IMR-90 (cell line): ENCODE results near the gene TGFB3. TPM values are rescaled to one million over a fixed set of nuclear protein-coding genes. Genes with fewer than 3 reads are reported as not detected.

Experiments
- ATAC-seq: fragments of 200-7000 bp; cut with Tn5 transposase; 2 replicates; pipeline ENCODE4 v1.9.1; 2020; ENCODE audit warnings: low read depth, mild to moderate bottlenecking, moderate library complexity
- BruUV-seq: library from RNA; stranded (reverse); fragments of 400-500 nt; replicated peaks from 2 replicates; lab custom pipeline; 2021; lab: Mats Ljungman, UMichigan
- CTCF ChIA-PET: fragments of 300-600 bp; formaldehyde crosslinking; extraction: SDS; loops from one replicate; lab custom pipeline; 2021; ENCODE audit warnings: antibody characterized with exemption; lab: Yijun Ruan, JAX
- POLR2A ChIA-PET: fragments of 300-600 bp; sonication (Branson Sonifier 250); formaldehyde crosslinking; loops from one replicate; lab custom pipeline; 2022; ENCODE audit warnings: antibody characterized with exemption; ENCODE audit not compliant: unreplicated experiment; lab: Charles Lee
- DNase-seq: peaks from one replicate; pipeline ENCODE4 v3.0.0; 2013
- H2AFZ ChIP-seq: replicated peaks from 2 replicates; pipeline ENCODE3; 2013; ENCODE audit warnings: low read length, mild to moderate bottlenecking; ENCODE audit not compliant: poor library complexity
- H2AK5ac ChIP-seq: 2 replicates; pipeline ENCODE4 v1.6.1; 2013; ENCODE audit warnings: low read depth, low read length, inconsistent platforms
- H2AK9ac ChIP-seq: replicated peaks from 2 replicates; pipeline ENCODE3; 2013; ENCODE audit warnings: mild to moderate bottlenecking, low read depth, low read length, moderate library complexity; ENCODE audit not compliant: poor library complexity
- H2BK120ac ChIP-seq: 2 replicates; pipeline ENCODE4 v1.6.1; 2013; ENCODE audit warnings: low read depth, low read length, inconsistent platforms
- H2BK15ac ChIP-seq: 3 replicates; pipeline ENCODE4 v1.6.1; 2013; ENCODE audit warnings: low read depth, low read length, inconsistent platforms
- H2BK20ac ChIP-seq: 2 replicates; pipeline ENCODE4 v1.6.1; 2013; ENCODE audit warnings: low read depth, mild to moderate bottlenecking, inconsistent platforms, low read length, moderate library complexity
- H2BK5ac ChIP-seq: 2 replicates; pipeline ENCODE4 v1.6.1; 2013; ENCODE audit warnings: mild to moderate bottlenecking, low read depth, low read length, inconsistent platforms; ENCODE audit not compliant: poor library complexity, severe bottlenecking
- H3K14ac ChIP-seq: replicated peaks from 2 replicates; pipeline ENCODE4 v1.6.1; 2013; ENCODE audit warnings: low read depth, low read length, inconsistent platforms
- H3K18ac ChIP-seq: 2 replicates; pipeline ENCODE4 v1.6.1; 2013; ENCODE audit warnings: low read depth, low read length, control low read depth
- H3K23ac ChIP-seq: 2 replicates; pipeline ENCODE4 v1.6.1; 2013; ENCODE audit warnings: low read depth, low read length, inconsistent platforms
- H3K27ac ChIP-seq: 2 replicates; pipeline ENCODE4 v1.5.1; 2013; ENCODE audit warnings: mild to moderate bottlenecking, control low read depth, low read length; ENCODE audit not compliant: insufficient read depth
- H3K27me3 ChIP-seq: 2 replicates; pipeline ENCODE4 v1.6.1; 2013; ENCODE audit warnings: low read length; ENCODE audit not compliant: control insufficient read depth, insufficient read depth
- H3K36me3 ChIP-seq: 2 replicates; pipeline ENCODE4 v1.6.1; 2013; ENCODE audit warnings: low read length, mixed read lengths; ENCODE audit not compliant: control insufficient read depth, insufficient read depth
- H3K4ac ChIP-seq: 2 replicates; pipeline ENCODE4 v1.6.1; 2013; ENCODE audit warnings: low read depth, low read length, inconsistent platforms
- H3K4me1 ChIP-seq: 2 replicates; pipeline ENCODE4 v1.6.1; 2013; ENCODE audit warnings: low read length, mixed read lengths; ENCODE audit not compliant: control insufficient read depth, insufficient read depth
- H3K4me2 ChIP-seq: 2 replicates; pipeline ENCODE4 v1.6.1; 2013; ENCODE audit warnings: low read depth, mild to moderate bottlenecking, control low read depth, low read length, moderate library complexity
- H3K4me3 ChIP-seq: 2 replicates; pipeline ENCODE4 v1.5.1; 2013; ENCODE audit warnings: low read depth, mild to moderate bottlenecking, control low read depth, low read length, moderate library complexity; ENCODE audit not compliant: insufficient read depth
- H3K56ac ChIP-seq: 2 replicates; pipeline ENCODE4 v1.6.1; 2013; ENCODE audit warnings: low read length, inconsistent platforms; ENCODE audit not compliant: insufficient read depth; ENCODE audit errors: extremely low read depth
- H3K79me1 ChIP-seq, 2 experiments: 2 replicates each; pipeline ENCODE4 v1.6.1; 2013; ENCODE audit warnings: low read length in 2 of 2, inconsistent platforms in 1 of 2, low read depth in 1 of 2
- H3K9ac ChIP-seq: 2 replicates; pipeline ENCODE4 v1.6.1; 2013; ENCODE audit warnings: low read depth, low read length, control low read depth
- H3K9me1 ChIP-seq: 2 replicates; pipeline ENCODE4 v1.6.1; 2013; ENCODE audit warnings: low read length, inconsistent platforms; ENCODE audit not compliant: insufficient read depth
- H3K9me3 ChIP-seq: 2 replicates; pipeline ENCODE4 v1.6.1; 2013; ENCODE audit warnings: low read length; ENCODE audit not compliant: control insufficient read depth, insufficient read depth
- H4K20me1 ChIP-seq: 2 replicates; pipeline ENCODE4 v1.6.1; 2013; ENCODE audit warnings: low read length, inconsistent platforms; ENCODE audit not compliant: insufficient read depth
- H4K5ac ChIP-seq: 2 replicates; pipeline ENCODE4 v1.6.1; 2013; ENCODE audit warnings: mild to moderate bottlenecking, low read depth, low read length, control low read depth
- H4K8ac ChIP-seq, 2 experiments: 2 replicates each; pipeline ENCODE4 v1.6.1; 2013; ENCODE audit warnings: low read depth in 2 of 2, low read length in 2 of 2, control low read depth in 1 of 2, inconsistent platforms in 1 of 2
- H4K91ac ChIP-seq: 2 replicates; pipeline ENCODE4 v1.6.1; 2013; ENCODE audit warnings: low read depth, low read length, inconsistent platforms; ENCODE audit not compliant: insufficient read depth
- BHLHE40 ChIP-seq: fragments of 150-350 bp; IDR thresholded peaks from 2 replicates; pipeline ENCODE4 v1.6.1; 2016; ENCODE audit warnings: mild to moderate bottlenecking, low read depth, low read length
- POLR2A ChIP-seq: IDR thresholded peaks from 2 replicates; pipeline ENCODE4 v1.6.1; 2012; ENCODE audit warnings: mild to moderate bottlenecking, low read depth, low read length
- WGBS, 2 experiments: methylation state at CpG; one replicate each; pipeline versions ENCODE4 v1.1.5 to v1.1.7; 2013; ENCODE audit warnings: missing lambda C conversion rate in 2 of 2; ENCODE audit not compliant: insufficient read length in 1 of 2; ENCODE audit errors: extremely low coverage in 2 of 2; 5-methylcytosine and 5-hydroxymethylcytosine counted together
- dilution Hi-C: fragments of 300-500 bp; cut with HindIII; formaldehyde crosslinking; loops from one replicate; pipeline ENCODE4 v1.14.3; 2018; ENCODE audit warnings: low sequenced_read_pairs; ENCODE audit not compliant: unreplicated experiment
- in situ Hi-C: fragments of 300-500 bp; cut with MboI; formaldehyde crosslinking; loops from 3 replicates; pipeline ENCODE4 v1.14.3; 2019; ENCODE audit warnings: low sequenced_read_pairs, inconsistent platforms, mixed read lengths
- intact Hi-C: fragments of 100-400 bp; cut with micrococcal nuclease; formaldehyde crosslinking; loops from 2 replicates; pipeline ENCODE4 v1.10.0; 2022
- polyA plus RNA-seq, 3 experiments: library from polyadenylated mRNA; depleted of rRNA; stranded (reverse); fragments of >200 nt; gene quantifications; 2 replicates each; pipeline ENCODE4 v1.2.3, GENCODE V29; 2012; ENCODE audit warnings: low replicate concordance in 1 of 3
- total RNA-seq: library from RNA; depleted of rRNA; stranded (reverse); fragments of >200 nt; gene quantifications from 2 replicates; pipeline ENCODE4 v1.2.3, GENCODE V29; 2012

The TGFB3 gene
- total and polyA plus RNA-seq, 2 of the 4 experiments (the other 2 are of a cell fraction), result 2.2 to 4.3 TPM

DNA sequence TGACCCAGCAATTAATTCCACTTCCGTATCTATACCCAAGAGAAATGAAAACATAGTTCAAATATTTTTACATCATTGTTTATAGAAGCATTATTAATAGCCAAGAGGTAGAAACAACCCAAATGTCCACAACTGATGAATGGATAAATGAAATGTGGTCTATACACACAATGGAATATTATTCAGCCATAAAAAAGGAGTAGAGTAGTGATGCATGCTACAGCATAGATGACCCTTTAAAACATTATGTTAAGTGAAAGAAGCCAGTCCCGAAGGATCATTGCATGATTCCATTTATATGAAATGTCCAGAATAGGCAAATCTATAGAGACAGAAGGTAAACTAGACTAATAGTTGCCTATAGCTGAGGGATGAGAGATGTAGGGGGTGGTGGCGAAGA is 29.3 kb downstream of the TGFB3 start:
- no peak for TF ChIP-seq BHLHE40
- no peak for TF ChIP-seq POLR2A
- Histone ChIP-seq H2AFZ (no peak overlapping the region), H3K9me1 (no peaks in the 10 kb centered on the region), H3K18ac (no peak overlapping the region), H3K36me3 (no peaks in the 10 kb centered on the region; the same call in 1 of the 2 replicates), H2AK5ac (no peak overlapping the region), H3K9me3 (no peaks in the 10 kb centered on the region), H2AK9ac (no peak overlapping the region), H2BK5ac (no peak overlapping the region), H3K14ac (no peak overlapping the region), H2BK120ac (no peak overlapping the region), H3K79me1 (no peaks in the 10 kb centered on the region), H4K20me1 (no peaks in the 10 kb centered on the region), H2BK15ac (no peak overlapping the region), H3K4ac (no peak overlapping the region), H4K5ac (no peak overlapping the region), H3K27me3 (no peaks in the 10 kb centered on the region), H4K91ac (no peak overlapping the region), H3K4me1 (no peaks in the 10 kb centered on the region), H3K23ac (no peak overlapping the region), H3K9ac (no peak overlapping the region), H2BK20ac (no peak overlapping the region), H3K56ac (no peak overlapping the region), H3K4me2 (no peak overlapping the region), H3K27ac (no peak overlapping the region), H4K8ac (no peak overlapping the region), H3K4me3 (no peak overlapping the region)
- ChIA-PET CTCF (no interaction called here), POLR2A (no interaction called here)
- in situ Hi-C loops (no loop called here), intact Hi-C loops (no loop called here), dilution Hi-C loops (no loop called here)
- no TSS peak for BruUV-seq
- no peak for ATAC-seq
- no peak for DNase-seq
- WGBS, 2 experiments, result 100% methylated on average over 1 of the region's 3 CpGs; no CpG with 5 or more reads in 1 of the 2 experiments
